H9 (cell line): ENCODE data around the gene IL1RAPL1. TPM values are rescaled to one million over a fixed set of nuclear protein-coding genes. Genes with fewer than 3 reads are reported as not detected.

Experiments used
- DNase-seq: peaks from one replicate; pipeline ENCODE4 v3.0.0-alpha.2; 2017
- H2AFZ ChIP-seq: one replicate; pipeline ENCODE4 v1.6.1; 2013; ENCODE audit warnings: mild to moderate bottlenecking, low read length, control low read depth, moderate library complexity
- H2AK5ac ChIP-seq: 2 replicates; pipeline ENCODE4 v1.6.1; 2013; ENCODE audit warnings: low read length, control low read depth, mixed read lengths; ENCODE audit not compliant: insufficient read length
- H2BK120ac ChIP-seq: one replicate; pipeline ENCODE4 v1.6.1; 2013; ENCODE audit warnings: low read depth, mild to moderate bottlenecking, low read length, control low read depth, inconsistent platforms; ENCODE audit not compliant: poor library complexity, severe bottlenecking
- H2BK12ac ChIP-seq: 2 replicates; pipeline ENCODE4 v1.6.1; 2013; ENCODE audit warnings: low read length, control low read depth, mixed read lengths, low read depth; ENCODE audit not compliant: insufficient read length
- H2BK15ac ChIP-seq: 2 replicates; pipeline ENCODE4 v1.6.1; 2013; ENCODE audit warnings: low read depth, low read length, control low read depth
- H2BK20ac ChIP-seq: one replicate; pipeline ENCODE4 v1.6.1; 2013; ENCODE audit warnings: low read depth, mild to moderate bottlenecking, low read length, control low read depth, inconsistent platforms; ENCODE audit not compliant: poor library complexity, severe bottlenecking
- H2BK5ac ChIP-seq: 2 replicates; pipeline ENCODE4 v1.6.1; 2013; ENCODE audit warnings: low read length, control low read depth, mixed read lengths; ENCODE audit not compliant: insufficient read length
- H3K14ac ChIP-seq: 2 replicates; pipeline ENCODE4 v1.6.1; 2013; ENCODE audit warnings: low read length, control low read depth; ENCODE audit not compliant: insufficient read depth
- H3K18ac ChIP-seq: 2 replicates; pipeline ENCODE4 v1.6.1; 2013; ENCODE audit warnings: low read depth, mild to moderate bottlenecking, mixed read lengths, low read length, control low read depth; ENCODE audit not compliant: insufficient read length
- H3K23ac ChIP-seq: 2 replicates; pipeline ENCODE4 v1.6.1; 2013; ENCODE audit warnings: low read length, control low read depth, mixed read lengths, low read depth; ENCODE audit not compliant: insufficient read length
- H3K23me2 ChIP-seq: 2 replicates; pipeline ENCODE4 v1.6.1; 2013; ENCODE audit warnings: low read depth, mild to moderate bottlenecking, mixed read lengths, low read length, control low read depth; ENCODE audit not compliant: insufficient read length, poor library complexity, severe bottlenecking
- H3K27ac ChIP-seq: 2 replicates; pipeline ENCODE4 v1.5.1; 2013; ENCODE audit warnings: low read length, control low read depth, mixed read lengths, low read depth; ENCODE audit not compliant: insufficient read length
- H3K27me3 ChIP-seq: 2 replicates; pipeline ENCODE4 v1.6.1; 2013; ENCODE audit warnings: low read length, control low read depth, inconsistent platforms; ENCODE audit not compliant: insufficient read depth
- H3K4ac ChIP-seq: 2 replicates; pipeline ENCODE4 v1.6.1; 2013; ENCODE audit warnings: low read depth, mild to moderate bottlenecking, control low read depth, inconsistent platforms, low read length, moderate library complexity
- H3K4me1 ChIP-seq: 2 replicates; pipeline ENCODE4 v1.6.1; 2013; ENCODE audit warnings: low read length, control low read depth, inconsistent platforms; ENCODE audit not compliant: insufficient read depth
- H3K4me2 ChIP-seq: 2 replicates; pipeline ENCODE4 v1.6.1; 2013; ENCODE audit warnings: low read length, control low read depth, mixed read lengths; ENCODE audit not compliant: insufficient read length, insufficient read depth
- H3K56ac ChIP-seq: 2 replicates; pipeline ENCODE4 v1.6.1; 2013; ENCODE audit warnings: low read depth, mild to moderate bottlenecking, mixed read lengths, low read length, control low read depth; ENCODE audit not compliant: insufficient read length
- H3K79me1 ChIP-seq: 2 replicates; pipeline ENCODE4 v1.6.1; 2013; ENCODE audit warnings: low read depth, mild to moderate bottlenecking, moderate library complexity, low read length, control low read depth, inconsistent platforms; ENCODE audit not compliant: insufficient read depth, poor library complexity, severe bottlenecking
- H3K79me2 ChIP-seq: 2 replicates; pipeline ENCODE4 v1.6.1; 2013; ENCODE audit warnings: low read length, control low read depth, inconsistent platforms; ENCODE audit not compliant: insufficient read depth
- H3K9ac ChIP-seq: 2 replicates; pipeline ENCODE4 v1.6.1; 2013; ENCODE audit warnings: low read length, control low read depth, mixed read lengths; ENCODE audit not compliant: insufficient read length; ENCODE audit errors: extremely low read depth
- H3K9me3 ChIP-seq: one replicate; pipeline ENCODE4 v1.6.1; 2013; ENCODE audit warnings: low read depth, low read length, inconsistent platforms; ENCODE audit not compliant: control insufficient read depth
- H3T11ph ChIP-seq: one replicate; pipeline ENCODE4 v1.6.1; 2013; ENCODE audit warnings: mild to moderate bottlenecking, low read length, control low read depth, inconsistent platforms
- H4K20me1 ChIP-seq: one replicate; pipeline ENCODE4 v1.6.1; 2013; ENCODE audit not compliant: control insufficient read depth, insufficient read length, insufficient read depth
- H4K5ac ChIP-seq: 2 replicates; pipeline ENCODE4 v1.6.1; 2013; ENCODE audit warnings: low read depth, mild to moderate bottlenecking, mixed read lengths, low read length, control low read depth; ENCODE audit not compliant: insufficient read length
- H4K8ac ChIP-seq: replicated peaks from 2 replicates; pipeline ENCODE4 v1.6.1; 2013; ENCODE audit warnings: low read length, control low read depth, mixed read lengths, low read depth; ENCODE audit not compliant: insufficient read length
- H4K91ac ChIP-seq: 2 replicates; pipeline ENCODE4 v1.6.1; 2013; ENCODE audit warnings: low read depth, mild to moderate bottlenecking, moderate library complexity, mixed read lengths, low read length, control low read depth; ENCODE audit not compliant: insufficient read length
- H3K27ac Mint-ChIP-seq, 3 experiments: 2 replicates in 2 of 3; 3 replicates in 1 of 3; pipeline ENCODE4 v1.8.0; 2020 to 2021; ENCODE audit warnings: mixed read lengths in 3 of 3, mild to moderate bottlenecking in 1 of 3, moderate library complexity in 1 of 3
- H3K27me3 Mint-ChIP-seq: 2 replicates; pipeline ENCODE4 v1.8.0; 2021; ENCODE audit warnings: low read depth, mild to moderate bottlenecking, moderate library complexity, mixed read lengths
- H3K36me3 Mint-ChIP-seq, 3 experiments: 2 replicates in 2 of 3; 3 replicates in 1 of 3; pipeline ENCODE4 v1.8.0; 2020 to 2021; ENCODE audit warnings: low read depth in 3 of 3, mixed read lengths in 3 of 3; ENCODE audit not compliant: insufficient read depth in 1 of 3
- H3K4me1 Mint-ChIP-seq, 2 experiments: 2 replicates each; pipeline ENCODE4 v1.8.0; 2020; ENCODE audit warnings: mixed read lengths in 2 of 2
- H3K4me3 Mint-ChIP-seq, 2 experiments: 2 replicates in 1 of 2; 3 replicates in 1 of 2; pipeline ENCODE4 v1.8.0; 2020 to 2021; ENCODE audit warnings: mild to moderate bottlenecking in 2 of 2, mixed read lengths in 2 of 2, moderate library complexity in 1 of 2
- H3K9me3 Mint-ChIP-seq, 2 experiments: 2 replicates in 1 of 2; 3 replicates in 1 of 2; pipeline ENCODE4 v1.8.0; 2020; ENCODE audit warnings: mild to moderate bottlenecking in 2 of 2, mixed read lengths in 2 of 2, moderate library complexity in 1 of 2
- CTCF ChIP-seq: fragments of 200-600 bp; sonication (generic); conservative IDR thresholded peaks from 3 replicates; pipeline ENCODE4 v1.8.0; 2021; ENCODE audit warnings: antibody characterized with exemption, mild to moderate bottlenecking
- total RNA-seq: library from RNA; stranded (reverse); gene quantifications from 2 replicates; pipeline ENCODE4 v1.2.1, GENCODE V29; 2021

The IL1RAPL1 gene
- total RNA-seq, 1 experiment from 2014 or later: 0.31 TPM

- H4K5ac ChIP-seq: no peak overlapping the region
- H4K91ac ChIP-seq: no peak overlapping the region
- H4K8ac ChIP-seq: no peak overlapping the region
- no peak for DNase-seq
- no peaks in the 10 kb centered on the region for H3K79me1 ChIP-seq
- H4K20me1 ChIP-seq: no peaks in the 10 kb centered on the region
- no peak overlapping the region for H3K23ac ChIP-seq
- H3K4me1 ChIP-seq: no peaks in the 10 kb centered on the region
- no peak overlapping the region for H2BK15ac ChIP-seq
- H3K4me1 Mint-ChIP-seq: peaks cover 9 to 10% of the 10 kb centered on the region in 2 experiments
- no peak overlapping the region for H3K27ac ChIP-seq
- TF ChIP-seq CTCF: no peak
- H3K4me2 ChIP-seq: no peak overlapping the region
- no peaks in the 10 kb centered on the region for H3K27me3 Mint-ChIP-seq
- H3K14ac ChIP-seq: no peak overlapping the region
- H2BK120ac ChIP-seq: no peak overlapping the region
- no peak overlapping the region for H3K4ac ChIP-seq
- no peak overlapping the region for H2BK20ac ChIP-seq
- no peak overlapping the region for H3K27ac Mint-ChIP-seq
- H2BK12ac ChIP-seq: no peak overlapping the region
- no peaks in the 10 kb centered on the region; a peak in 1 of 7 replicates for H3K36me3 Mint-ChIP-seq
- peaks cover 3 to 18% of the 10 kb centered on the region in 2 experiments; a peak in 4 of 5 replicates for H3K9me3 Mint-ChIP-seq
- H2AK5ac ChIP-seq: no peak overlapping the region
- H3K23me2 ChIP-seq: no peaks in the 10 kb centered on the region
- no peak overlapping the region for H2BK5ac ChIP-seq
- no peaks in the 10 kb centered on the region for H3K27me3 ChIP-seq
- H3T11ph ChIP-seq: no peak overlapping the region
- H3K9me3 ChIP-seq: no peaks in the 10 kb centered on the region
- H2AFZ ChIP-seq: no peak overlapping the region
- H3K56ac ChIP-seq: no peak overlapping the region
- no peaks in the 10 kb centered on the region for H3K79me2 ChIP-seq
- no peak overlapping the region for H3K9ac ChIP-seq
- no peak overlapping the region for H3K18ac ChIP-seq
- no peak overlapping the region for H3K4me3 Mint-ChIP-seq
Measured at GRCh38 chrX:29397506-29397905, 810.3 kb downstream of the IL1RAPL1 start.
